ENCODE results near the gene HDAC9. TPM values are rescaled to one million over a fixed set of nuclear protein-coding genes. Genes with fewer than 3 reads are reported as not detected.

The HDAC9 gene
- total RNA-seq, 1 donor from 2014 or later, result 3.6 TPM

DNA sequence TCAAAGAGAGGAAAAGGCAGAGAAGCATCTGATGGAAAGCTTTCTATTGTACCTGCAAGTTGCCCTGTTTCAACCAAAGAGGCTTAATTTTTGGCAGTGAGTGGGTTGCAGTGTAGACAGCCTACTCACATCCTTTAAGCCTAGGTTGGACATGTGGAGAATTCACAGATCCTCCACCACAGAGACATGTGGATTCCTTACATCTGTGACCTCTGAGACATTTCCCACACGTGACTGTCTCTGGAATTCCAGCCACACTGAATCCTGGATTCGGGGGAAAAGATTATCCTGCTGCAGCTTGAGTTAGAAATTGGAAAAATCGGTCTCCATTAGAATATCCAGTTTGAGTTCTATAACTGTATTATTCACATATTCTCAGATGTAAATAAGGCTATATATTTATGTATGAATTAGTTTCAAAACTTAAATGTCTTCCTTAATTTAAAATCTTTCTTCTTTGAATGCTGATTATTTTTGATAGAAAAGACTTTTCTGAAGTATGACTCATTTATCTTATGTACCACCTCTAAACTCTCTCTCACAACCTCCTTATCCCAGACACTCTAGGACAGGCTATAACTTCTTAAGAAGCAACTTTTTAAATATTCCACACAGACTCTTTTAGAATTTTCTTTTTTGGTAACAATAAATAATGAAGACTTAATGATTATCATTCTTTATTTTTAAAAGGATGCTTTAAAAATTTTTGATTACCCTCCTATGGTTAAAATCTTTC is 498.6 kb downstream of the HDAC9 start:
- TF ChIP-seq, protein P1, sequence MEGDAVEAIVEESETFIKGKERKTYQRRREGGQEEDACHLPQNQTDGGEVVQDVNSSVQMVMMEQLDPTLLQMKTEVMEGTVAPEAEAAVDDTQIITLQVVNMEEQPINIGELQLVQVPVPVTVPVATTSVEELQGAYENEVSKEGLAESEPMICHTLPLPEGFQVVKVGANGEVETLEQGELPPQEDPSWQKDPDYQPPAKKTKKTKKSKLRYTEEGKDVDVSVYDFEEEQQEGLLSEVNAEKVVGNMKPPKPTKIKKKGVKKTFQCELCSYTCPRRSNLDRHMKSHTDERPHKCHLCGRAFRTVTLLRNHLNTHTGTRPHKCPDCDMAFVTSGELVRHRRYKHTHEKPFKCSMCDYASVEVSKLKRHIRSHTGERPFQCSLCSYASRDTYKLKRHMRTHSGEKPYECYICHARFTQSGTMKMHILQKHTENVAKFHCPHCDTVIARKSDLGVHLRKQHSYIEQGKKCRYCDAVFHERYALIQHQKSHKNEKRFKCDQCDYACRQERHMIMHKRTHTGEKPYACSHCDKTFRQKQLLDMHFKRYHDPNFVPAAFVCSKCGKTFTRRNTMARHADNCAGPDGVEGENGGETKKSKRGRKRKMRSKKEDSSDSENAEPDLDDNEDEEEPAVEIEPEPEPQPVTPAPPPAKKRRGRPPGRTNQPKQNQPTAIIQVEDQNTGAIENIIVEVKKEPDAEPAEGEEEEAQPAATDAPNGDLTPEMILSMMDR (IDR thresholded peaks at IDR 0.05; ENCODE audit: unreplicated experiment), result no peak
- DNase-seq (ENCODE audit: low spot score, unreplicated experiment), result no peak
- H3K4me3 Mint-ChIP-seq (ENCODE audit: low read depth), result no peak overlapping the region
- no peaks in the 10 kb centered on the region for H3K27me3 Mint-ChIP-seq
- H3K36me3 Mint-ChIP-seq (ENCODE audit: insufficient read depth), result no peaks in the 10 kb centered on the region
- H3K9me3 Mint-ChIP-seq (ENCODE audit: low read depth), result peaks cover 4% of the 10 kb centered on the region
- no peaks in the 10 kb centered on the region for H3K4me1 Mint-ChIP-seq (ENCODE audit: low read depth)
- no peak overlapping the region for H3K27ac Mint-ChIP-seq

DNA sequence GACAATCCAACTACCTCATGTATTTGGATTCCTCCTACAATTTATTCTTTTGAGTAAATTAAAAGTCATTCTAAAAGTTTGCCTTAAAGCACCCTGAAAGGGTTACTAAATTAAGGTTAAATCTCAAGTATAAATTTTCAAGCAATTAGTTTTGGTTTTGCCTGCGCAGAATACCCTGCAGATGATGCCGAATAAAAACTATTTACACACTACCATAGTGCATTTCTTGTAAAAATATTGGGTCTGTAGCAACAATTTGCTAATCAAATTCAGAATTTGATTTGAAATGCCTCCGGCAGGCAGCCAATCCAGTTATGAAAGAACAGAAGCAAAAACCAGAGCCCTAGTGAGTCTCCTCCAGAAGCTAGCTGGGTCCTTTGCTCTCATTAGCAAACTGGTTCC is 499.7 kb downstream of the HDAC9 start:
- TF ChIP-seq, protein P1 (IDR thresholded peaks at IDR 0.05; ENCODE audit: unreplicated experiment), result no peak
- Mint-ChIP-seq H3K27me3 (no peaks in the 10 kb centered on the region), H3K36me3 (ENCODE audit: insufficient read depth) (no peaks in the 10 kb centered on the region), H3K9me3 (ENCODE audit: low read depth) (peaks cover 4% of the 10 kb centered on the region), H3K4me3 (ENCODE audit: low read depth) (no peak overlapping the region), H3K4me1 (ENCODE audit: low read depth) (no peaks in the 10 kb centered on the region), H3K27ac (no peak overlapping the region)
- DNase-seq (ENCODE audit: low spot score, unreplicated experiment), result no peak

DNA sequence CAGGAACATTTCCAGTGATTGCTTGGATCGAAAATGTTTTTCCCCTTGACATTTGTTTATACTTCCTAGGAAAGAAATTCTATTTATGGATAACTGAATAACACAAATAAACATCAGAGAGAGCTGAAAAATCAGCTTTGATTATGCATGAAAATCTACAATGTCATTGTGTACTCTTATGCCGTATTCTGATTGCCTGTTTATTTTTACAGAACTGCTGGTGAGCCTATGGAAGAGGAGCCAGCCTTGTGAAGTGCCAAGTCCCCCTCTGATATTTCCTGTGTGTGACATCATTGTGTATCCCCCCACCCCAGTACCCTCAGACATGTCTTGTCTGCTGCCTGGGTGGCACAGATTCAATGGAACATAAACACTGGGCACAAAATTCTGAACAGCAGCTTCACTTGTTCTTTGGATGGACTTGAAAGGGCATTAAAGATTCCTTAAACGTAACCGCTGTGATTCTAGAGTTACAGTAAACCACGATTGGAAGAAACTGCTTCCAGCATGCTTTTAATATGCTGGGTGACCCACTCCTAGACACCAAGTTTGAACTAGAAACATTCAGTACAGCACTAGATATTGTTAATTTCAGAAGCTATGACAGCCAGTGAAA is 500.4 kb downstream of the HDAC9 start:
- H3K27me3 Mint-ChIP-seq, result no peaks in the 10 kb centered on the region
- DNase-seq (ENCODE audit: low spot score, unreplicated experiment), result no peak
- H3K36me3 Mint-ChIP-seq (ENCODE audit: insufficient read depth), result no peaks in the 10 kb centered on the region
- TF ChIP-seq, protein P1 (IDR thresholded peaks at IDR 0.05; ENCODE audit: unreplicated experiment), result no peak
- H3K4me1 Mint-ChIP-seq (ENCODE audit: low read depth), result no peaks in the 10 kb centered on the region
- H3K27ac Mint-ChIP-seq, result no peak overlapping the region
- H3K9me3 Mint-ChIP-seq (ENCODE audit: low read depth), result peaks cover 2% of the 10 kb centered on the region
- H3K4me3 Mint-ChIP-seq (ENCODE audit: low read depth), result no peak overlapping the region

DNA sequence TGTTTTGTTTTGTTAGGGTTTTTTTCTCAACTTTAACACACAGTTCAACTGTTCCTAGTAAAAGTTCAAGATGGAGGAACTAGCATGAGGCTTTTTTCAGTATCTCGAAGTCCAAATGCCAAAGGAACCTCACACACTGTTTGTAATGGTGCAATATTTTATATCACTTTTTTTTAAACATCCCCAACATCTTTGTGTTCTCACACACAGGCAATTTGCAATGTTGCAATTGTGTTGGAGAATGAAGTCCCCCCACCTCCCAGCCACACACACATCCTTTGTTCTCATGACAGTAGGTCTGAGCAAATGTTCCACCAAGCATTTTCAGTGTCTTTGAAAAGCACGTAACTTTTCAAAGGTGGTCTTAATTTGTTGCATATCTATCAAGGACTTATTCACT is 501.0 kb downstream of the HDAC9 start:
- H3K9me3 Mint-ChIP-seq (ENCODE audit: low read depth), result no peaks in the 10 kb centered on the region
- TF ChIP-seq, protein P1 (IDR thresholded peaks at IDR 0.05; ENCODE audit: unreplicated experiment), result no peak
- H3K4me1 Mint-ChIP-seq (ENCODE audit: low read depth), result no peaks in the 10 kb centered on the region
- no peak for DNase-seq (ENCODE audit: low spot score, unreplicated experiment)
- H3K4me3 Mint-ChIP-seq (ENCODE audit: low read depth), result no peak overlapping the region
- H3K27me3 Mint-ChIP-seq, result no peaks in the 10 kb centered on the region
- H3K36me3 Mint-ChIP-seq (ENCODE audit: insufficient read depth), result no peaks in the 10 kb centered on the region
- no peak overlapping the region for H3K27ac Mint-ChIP-seq

DNA sequence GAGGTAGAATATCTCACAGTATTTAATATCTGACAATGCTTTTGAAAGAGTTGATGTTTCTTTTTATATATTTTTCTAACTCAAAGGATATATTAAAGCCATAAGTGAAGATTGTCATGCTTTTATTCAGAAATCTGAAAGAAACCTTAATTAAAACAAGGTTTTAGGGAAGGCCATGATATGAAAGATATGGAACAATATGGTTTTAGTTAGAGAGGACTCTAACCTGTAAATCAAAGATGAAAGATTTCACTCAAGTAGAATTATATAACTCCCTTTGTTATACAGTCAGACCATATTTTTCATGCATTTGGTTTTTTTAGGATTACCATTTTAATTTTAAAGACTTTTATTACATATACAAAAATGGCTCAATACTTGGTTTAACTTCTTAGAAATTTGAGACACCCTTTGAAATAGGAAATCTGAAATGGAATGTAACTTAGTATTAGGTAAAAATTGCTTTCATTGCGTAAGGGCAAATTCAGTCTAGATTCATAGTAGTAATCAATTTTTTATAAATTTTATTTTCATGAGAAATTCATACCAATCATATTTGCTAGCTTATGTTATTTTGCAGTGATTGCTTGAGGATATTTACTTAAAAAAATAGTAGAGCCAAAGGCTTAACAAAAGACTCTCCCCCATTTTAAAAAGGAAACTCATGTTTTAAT is 502.1 kb downstream of the HDAC9 start:
- TF ChIP-seq, protein P1 (IDR thresholded peaks at IDR 0.05; ENCODE audit: unreplicated experiment), result no peak
- H3K27ac Mint-ChIP-seq, result no peak overlapping the region
- no peaks in the 10 kb centered on the region for H3K36me3 Mint-ChIP-seq (ENCODE audit: insufficient read depth)
- DNase-seq (ENCODE audit: low spot score, unreplicated experiment), result no peak
- H3K27me3 Mint-ChIP-seq, result no peaks in the 10 kb centered on the region
- H3K4me1 Mint-ChIP-seq (ENCODE audit: low read depth), result no peaks in the 10 kb centered on the region
- no peak overlapping the region for H3K4me3 Mint-ChIP-seq (ENCODE audit: low read depth)
- H3K9me3 Mint-ChIP-seq (ENCODE audit: low read depth), result no peaks in the 10 kb centered on the region

Data from progenitor cell of endocrine pancreas (in vitro differentiated cells).